Measurements from ENCODE around the gene MAGEA1.

Gene MAGEA1

DNA sequence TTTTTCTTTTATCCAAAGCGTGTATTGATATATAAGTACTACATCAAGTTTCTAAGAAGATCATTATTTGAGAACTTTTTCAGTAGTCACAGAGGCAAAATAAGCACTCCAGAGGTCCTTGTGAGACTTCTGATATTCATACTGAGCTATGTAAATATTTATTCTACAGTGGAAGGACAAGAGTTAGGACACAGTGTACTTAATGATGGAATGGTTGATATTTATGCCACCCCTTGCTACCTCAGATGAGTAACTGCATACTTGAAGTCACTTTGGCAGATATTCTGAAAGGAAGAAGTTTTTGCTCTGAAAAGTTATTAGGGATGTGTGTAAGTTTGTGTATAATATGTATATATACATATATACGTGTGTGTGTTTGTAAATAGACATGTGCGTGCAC lies 30.3 kb downstream of the MAGEA1 start:
- H3K9me3 Mint-ChIP-seq: no peaks in the 10 kb centered on the region
- H3K36me3 Mint-ChIP-seq (ENCODE audit: low read depth): no peaks in the 10 kb centered on the region
- H3K4me1 Mint-ChIP-seq (ENCODE audit: low read depth): no peaks in the 10 kb centered on the region
- H3K27ac Mint-ChIP-seq: no peak overlapping the region
- no peak for DNase-seq (ENCODE audit: low spot score)
- H3K4me3 Mint-ChIP-seq: no peak overlapping the region
- peaks cover 12% of the 10 kb centered on the region for H3K27me3 Mint-ChIP-seq (ENCODE audit: low read depth)

DNA sequence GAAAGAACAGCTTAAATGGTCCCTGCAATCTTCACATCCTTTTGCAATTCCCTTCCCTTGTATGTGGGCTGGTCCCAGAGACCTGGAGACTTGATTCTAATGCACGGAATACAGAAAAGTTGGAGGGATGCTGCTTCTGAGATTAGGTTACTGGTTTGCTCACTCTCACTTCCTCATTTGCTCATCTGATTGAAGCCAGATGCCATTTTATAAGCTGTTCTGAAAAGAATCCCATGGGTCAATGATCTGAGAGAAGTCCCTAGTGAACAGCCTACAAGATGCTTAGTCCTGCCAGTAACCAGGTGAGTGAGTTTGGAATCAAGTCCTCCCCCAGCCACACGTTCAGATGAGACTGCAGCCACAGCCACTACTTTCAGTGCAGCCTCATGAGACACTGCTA lies 35.9 kb downstream of the MAGEA1 start:
- no peak for DNase-seq (ENCODE audit: low spot score)
- H3K4me3 Mint-ChIP-seq: no peak overlapping the region
- no peaks in the 10 kb centered on the region for H3K36me3 Mint-ChIP-seq (ENCODE audit: low read depth)
- H3K9me3 Mint-ChIP-seq: no peaks in the 10 kb centered on the region
- H3K27me3 Mint-ChIP-seq (ENCODE audit: low read depth): peaks cover 2% of the 10 kb centered on the region
- no peaks in the 10 kb centered on the region for H3K4me1 Mint-ChIP-seq (ENCODE audit: low read depth)
- H3K27ac Mint-ChIP-seq: no peak overlapping the region

DNA sequence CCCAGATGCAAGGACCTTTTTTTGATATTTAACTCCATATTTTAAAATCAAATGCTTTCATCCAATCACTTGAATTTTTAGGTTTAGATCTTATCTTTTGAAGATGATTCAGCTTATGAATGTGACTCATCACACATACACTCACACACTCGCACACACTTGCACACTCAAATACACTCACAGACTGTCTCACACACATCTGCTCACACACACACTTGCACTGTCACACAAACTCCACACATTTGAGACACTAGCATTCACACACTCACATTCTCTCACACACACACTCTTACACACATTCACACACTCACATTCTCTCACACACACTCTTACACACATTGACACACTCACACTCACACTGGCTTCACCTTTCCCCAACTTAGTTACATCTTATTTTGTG lies 37.8 kb downstream of the MAGEA1 start:
- Mint-ChIP-seq H3K4me1 (ENCODE audit: low read depth) (no peaks in the 10 kb centered on the region), H3K27ac (no peak overlapping the region)
- no peak for DNase-seq (ENCODE audit: low spot score)

DNA sequence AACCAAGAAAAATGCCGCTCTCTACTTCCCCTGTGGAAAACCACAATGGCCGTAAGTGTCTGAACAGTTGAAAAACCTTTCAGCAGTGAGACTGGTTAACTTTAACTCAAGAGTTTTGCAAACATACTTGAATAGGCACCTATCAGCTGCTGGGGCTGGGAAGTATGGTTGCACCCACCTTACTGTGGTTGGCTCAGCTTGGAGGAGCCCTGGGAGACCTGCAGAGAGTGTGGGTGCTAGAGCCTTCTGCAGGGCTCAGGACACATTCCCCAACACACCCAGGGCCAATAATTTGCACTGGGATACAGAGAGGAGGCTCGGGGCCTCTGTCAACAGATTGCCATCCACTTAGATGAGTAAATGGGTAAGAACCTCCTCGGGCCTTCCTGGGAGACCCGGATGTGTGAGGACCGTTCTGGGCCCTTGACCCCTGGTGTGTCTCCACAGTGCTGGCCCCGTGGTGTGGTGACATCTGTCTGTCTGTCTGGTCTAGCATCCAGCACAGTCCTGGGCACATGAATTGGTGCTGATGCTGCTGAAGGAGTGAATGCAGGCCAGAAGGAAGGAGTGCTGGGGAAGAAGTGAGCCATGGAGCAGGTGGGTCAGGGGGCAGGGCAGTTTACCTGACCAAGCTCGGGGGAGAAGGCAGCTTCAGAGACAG lies 46.5 kb downstream of the MAGEA1 start:
- no peak for DNase-seq (ENCODE audit: low spot score)
- Mint-ChIP-seq H3K4me1 (ENCODE audit: low read depth) (no peaks in the 10 kb centered on the region), H3K27me3 (ENCODE audit: low read depth) (peaks cover 6% of the 10 kb centered on the region), H3K27ac (no peak overlapping the region), H3K9me3 (no peaks in the 10 kb centered on the region), H3K36me3 (ENCODE audit: low read depth) (no peaks in the 10 kb centered on the region), H3K4me3 (no peak overlapping the region)

More for the DNA sequence above, 37.8 kb downstream of the MAGEA1 start:
- Mint-ChIP-seq H3K9me3 (no peaks in the 10 kb centered on the region), H3K4me3 (no peak overlapping the region), H3K36me3 (ENCODE audit: low read depth) (no peaks in the 10 kb centered on the region), H3K27me3 (ENCODE audit: low read depth) (no peaks in the 10 kb centered on the region)

DNA sequence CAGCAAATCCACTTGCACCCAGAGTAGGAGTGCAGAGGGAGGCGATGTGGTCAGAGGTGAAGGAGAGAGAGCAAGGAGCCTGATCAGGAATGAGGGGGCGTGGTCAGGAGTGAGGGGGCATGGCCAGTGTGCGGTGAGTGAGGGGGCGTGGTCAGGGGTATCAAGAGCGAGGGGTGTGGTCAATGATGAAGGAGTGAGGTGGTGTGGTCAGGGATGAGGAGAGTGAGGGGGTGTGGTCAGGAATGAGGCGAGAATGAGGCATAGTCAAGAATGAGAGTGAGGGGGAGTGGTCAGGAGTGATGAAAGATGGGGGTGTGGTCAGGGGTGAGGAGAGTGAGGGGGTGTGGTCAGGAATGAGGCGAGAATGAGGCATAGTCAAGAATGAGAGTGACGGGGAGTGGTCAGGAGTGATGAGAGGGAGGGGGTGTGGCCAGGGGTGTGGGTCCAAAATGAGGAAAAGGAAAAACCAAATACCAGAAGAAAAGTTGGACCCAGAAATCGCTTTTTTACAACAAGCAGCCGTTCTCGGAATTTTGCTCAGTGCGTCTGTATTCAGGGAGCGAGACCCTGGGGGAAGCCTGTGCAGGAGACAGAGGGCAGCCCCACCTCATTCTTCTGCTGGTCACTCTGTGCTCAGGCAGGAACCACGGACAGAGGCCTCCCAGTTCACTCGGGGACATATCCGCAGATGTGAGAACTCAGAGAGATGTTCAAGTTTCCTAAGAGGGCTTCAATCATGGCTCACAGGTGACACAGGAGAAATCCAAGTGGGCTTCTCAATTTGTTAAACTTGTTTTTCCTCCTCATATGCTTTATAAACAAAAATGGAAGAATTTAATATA lies 47.5 kb downstream of the MAGEA1 start:
- no peak for DNase-seq (ENCODE audit: low spot score)
- Mint-ChIP-seq H3K9me3 (no peaks in the 10 kb centered on the region), H3K4me3 (no peak overlapping the region), H3K36me3 (ENCODE audit: low read depth) (no peaks in the 10 kb centered on the region), H3K27ac (no peak overlapping the region), H3K4me1 (ENCODE audit: low read depth) (no peaks in the 10 kb centered on the region), H3K27me3 (ENCODE audit: low read depth) (peaks cover 6% of the 10 kb centered on the region)
